K562 (cell line): ENCODE results near the gene OSBPL3. TPM values are rescaled to one million over a fixed set of nuclear protein-coding genes. Genes with fewer than 3 reads are reported as not detected.

Experiments used
- ATAC-seq: fragments of 200-7000 bp; cut with Tn5 transposase; 3 replicates; pipeline ENCODE4 v1.9.1; 2020; ENCODE audit warnings: moderate library complexity
- BruUV-seq: library from RNA; stranded (reverse); fragments of 400-500 nt; replicated peaks from 2 replicates; lab custom pipeline; 2021; lab: Mats Ljungman, UMichigan
- CTCF ChIA-PET: fragments of 300-600 bp; formaldehyde crosslinking; extraction: SDS; loops from one replicate; lab custom pipeline; 2021; ENCODE audit warnings: low intra/inter-chr PET ratio; lab: Yijun Ruan, JAX
- POLR2A ChIA-PET: fragments of 300-600, 350-650 bp; sonication (Branson Sonifier 250); formaldehyde crosslinking; extraction: SDS; loops from one replicate; lab custom pipeline; 2021; ENCODE audit warnings: antibody characterized with exemption, inconsistent platforms; lab: Yijun Ruan, JAX
- DNase-seq, 4 experiments: peaks; one replicate each; pipeline versions ENCODE4 v3.0.0 to v3.0.0-alpha.2; 2011 to 2018; ENCODE audit warnings: low spot score in 3 of 4, mixed read lengths in 3 of 4; ENCODE audit errors: extremely low read depth in 1 of 4
- FAIRE-seq: peaks from 2 replicates; lab custom pipeline; 2011; peaks lifted over from hg19 to GRCh38; lab: Jason Lieb, UNC
- H2AFZ ChIP-seq: 2 replicates; pipeline ENCODE4 v1.6.0; 2011; ENCODE audit warnings: low read depth, low read length, control low read depth, inconsistent platforms
- H3K27ac ChIP-seq: fragments of 200-600 bp; 3 replicates; pipeline ENCODE4 v1.8.0; 2011; ENCODE audit warnings: low read depth, mild to moderate bottlenecking, control low read depth, inconsistent platforms, low read length, moderate library complexity, mixed read lengths; ENCODE audit errors: extremely low read depth
- H3K27me3 ChIP-seq, 2 experiments: fragments of 300-600 bp in 1 of 2; 2 replicates in 1 of 2; 3 replicates in 1 of 2; pipeline versions ENCODE4 v1.6.0 to v1.8.0; 2011; ENCODE audit warnings: inconsistent platforms in 2 of 2, low read length in 2 of 2, mild to moderate bottlenecking in 1 of 2, mixed read lengths in 1 of 2, moderate library complexity in 1 of 2; ENCODE audit not compliant: control insufficient read depth in 2 of 2, insufficient read depth in 2 of 2
- H3K36me3 ChIP-seq: fragments of 300-600 bp; 3 replicates; pipeline ENCODE4 v1.8.0; 2011; ENCODE audit warnings: mild to moderate bottlenecking, low read length, inconsistent platforms; ENCODE audit not compliant: control insufficient read depth, insufficient read depth
- H3K4me1 ChIP-seq, 2 experiments: fragments of 200-600 bp in 1 of 2; replicated peaks in 1 of 2; 2 replicates in 1 of 2; 3 replicates in 1 of 2; pipeline versions ENCODE4 v1.5.1 to v1.8.0; 2011; ENCODE audit warnings: inconsistent platforms in 2 of 2, low read length in 2 of 2, mild to moderate bottlenecking in 1 of 2, mixed read lengths in 1 of 2, moderate library complexity in 1 of 2; ENCODE audit not compliant: control insufficient read depth in 2 of 2, insufficient read depth in 2 of 2
- H3K4me2 ChIP-seq: 2 replicates; pipeline ENCODE4 v1.6.1; 2011; ENCODE audit warnings: low read length, control low read depth, inconsistent platforms, mixed read lengths; ENCODE audit not compliant: insufficient read depth
- H3K4me3 ChIP-seq: fragments of 200-600 bp; sonication (generic), shearing (Covaris generic); 2 replicates; pipeline ENCODE4 v1.5.1; 2016; ENCODE audit warnings: control low read depth, inconsistent platforms
- H3K79me2 ChIP-seq: fragments of 200-600 bp; 3 replicates; pipeline ENCODE4 v1.8.0; 2011; ENCODE audit warnings: low read length, inconsistent platforms; ENCODE audit not compliant: control insufficient read depth, insufficient read depth
- H3K9ac ChIP-seq, 2 experiments: 2 replicates each; pipeline versions ENCODE4 v1.6.0 to v1.6.1; 2011; ENCODE audit warnings: low read depth in 2 of 2, low read length in 2 of 2, control low read depth in 1 of 2, inconsistent platforms in 1 of 2, mild to moderate bottlenecking in 1 of 2, mixed read lengths in 1 of 2; ENCODE audit not compliant: insufficient read depth in 1 of 2
- H3K9me1 ChIP-seq: one replicate; pipeline ENCODE4 v1.6.0; 2011; ENCODE audit warnings: inconsistent platforms, mild to moderate bottlenecking, low read length, moderate library complexity; ENCODE audit not compliant: control insufficient read depth, insufficient read depth
- H3K9me3 ChIP-seq: replicated peaks from 2 replicates; pipeline ENCODE4 v1.5.1; 2011; ENCODE audit warnings: low read depth, low read length, inconsistent platforms; ENCODE audit not compliant: control insufficient read depth, insufficient read depth
- H4K20me1 ChIP-seq: replicated peaks from 2 replicates; pipeline ENCODE4 v1.6.1; 2011; ENCODE audit warnings: low read length, inconsistent platforms, mixed read lengths; ENCODE audit not compliant: control insufficient read depth, insufficient read depth
- KLF1 ChIP-seq: fragments of 450-650 bp; IDR thresholded peaks from 2 replicates; pipeline ENCODE4 v1.6.1; 2016; ENCODE audit warnings: missing genetic modification characterization, missing compliant biosample characterization
- SMAD4 ChIP-seq: fragments of 250-450 bp; sonication (Bioruptor Pico); conservative IDR thresholded peaks from 2 replicates; pipeline ENCODE4 v1.8.0; 2021; ENCODE audit warnings: inconsistent platforms, mild to moderate bottlenecking, moderate library complexity
- SPI1 ChIP-seq: IDR thresholded peaks from 2 replicates; pipeline ENCODE4 v1.6.1; 2011; ENCODE audit warnings: low read depth, low read length, control low read depth, borderline replicate concordance
- TFAM ChIP-seq: fragments of 250-450 bp; sonication (Bioruptor Pico); conservative IDR thresholded peaks from 2 replicates; pipeline ENCODE4 v1.5.0; 2021; ENCODE audit warnings: mild to moderate bottlenecking, moderate library complexity
- WGBS: fragments of 100-300 bp; shearing (Covaris generic); methylation state at CpG from one replicate; pipeline ENCODE4 v1.1.6; 2016; ENCODE audit warnings: low coverage, mixed read lengths; ENCODE audit not compliant: insufficient coverage; ENCODE audit errors: missing lambda C conversion rate; 5-methylcytosine and 5-hydroxymethylcytosine counted together
- in situ Hi-C: fragments of 300-500 bp; cut with MboI; formaldehyde crosslinking; loops from 4 replicates; pipeline ENCODE4 v1.15.0; 2018; ENCODE audit warnings: inconsistent platforms, mixed read lengths
- intact Hi-C: fragments of 100-400 bp; cut with micrococcal nuclease; formaldehyde crosslinking; loops from 2 replicates; pipeline ENCODE4 v1.14.2; 2022
- polyA plus RNA-seq, 8 experiments: library from polyadenylated mRNA; depleted of rRNA in 4 of 8; stranded (reverse) in 5 of 8; unstranded in 3 of 8; fragments of >200 nt; fragmentation: Nextera tagmentation in 2 of 8; fragmentation: Illumina TruSeq in 1 of 8; extraction: Ambion mirVana in 2 of 8; extraction: Trizol in 1 of 8; gene quantifications; 2 replicates each; pipeline versions ENCODE4 v1.2.1 to v1.2.3, GENCODE V29; 2011 to 2014; ENCODE audit warnings: inconsistent platforms in 1 of 8, missing spikeins in 1 of 8
- total RNA-seq, 7 experiments: library from RNA; depleted of rRNA in 6 of 7; stranded (reverse); fragments of >200 nt in 6 of 7; fragmentation: Illumina TruSeq in 2 of 7; extraction: Trizol in 2 of 7; gene quantifications; 2 replicates each; pipeline versions ENCODE4 v1.2.1 to v1.2.3, GENCODE V29; 2011 to 2021; ENCODE audit warnings: low replicate concordance in 1 of 7

OSBPL3 gene
- total and polyA plus RNA-seq, 9 of the 15 experiments (the other 6 are each of a cell fraction or from before 2014, with no cell fraction given) = 4.8 to 37.2 (median 26.5) TPM

- 0 out of 2 replicates have a peak, but pooled peaks have one; percentile 16 for TF ChIP-seq SMAD4 (CRISPR knock-in tag)
- peak; percentile 79; the same call in 1 of the 2 replicates for TF ChIP-seq SPI1
- no peak for TF ChIP-seq TFAM (CRISPR knock-in tag)
- TF ChIP-seq KLF1 (tag) = no peak
- intact Hi-C loops (no loop called here), in situ Hi-C loops (no loop called here)
- DNase-seq (no peak), FAIRE-seq (no peak), ATAC-seq (no peak)
- no TSS peak for BruUV-seq
- CTCF ChIA-PET = no interaction called here
- Histone ChIP-seq H3K36me3 (no peaks in the 10 kb centered on the region), H3K4me2 (no peak overlapping the region), H4K20me1 (no peaks in the 10 kb centered on the region), H3K79me2 (no peaks in the 10 kb centered on the region), H3K27ac (no peak overlapping the region), H3K9me3 (no peaks in the 10 kb centered on the region; the same call in 1 of the 2 replicates), H3K9ac (no peak overlapping the region), H3K9me1 (no peaks in the 10 kb centered on the region), H3K4me3 (no peak overlapping the region), H2AFZ (0 out of 2 replicates have a peak overlapping the region, but pooled peaks have one; percentile 42), H3K4me1 (peaks cover 0 to 11% of the 10 kb centered on the region in 2 experiments; a peak in 3 of 5 replicates), H3K27me3 (no peaks in the 10 kb centered on the region)
- 28% methylated on average over 9 of the region's 9 CpGs for WGBS
- POLR2A ChIA-PET = interaction anchor here (1.1 to 2.5 kb wide), 2 partner anchors 9 to 11 kb away, joined by 5 to 18 read pairs; no protein-coding TSS in a partner anchor
Observed at GRCh38 chr7:24769014-24769830, 210.8 kb downstream of the OSBPL3 start.
